Measurements from ENCODE around the gene AIF1. TPM values are rescaled to one million over a fixed set of nuclear protein-coding genes. Genes with fewer than 3 reads are reported as not detected.

The AIF1 gene
- 10 to 100 TPM in 11 of 12 donors, not detected in 1; 12.8 to 39.9 (median 18.8) TPM for polyA plus RNA-seq (ENCODE audit: insufficient read length in 12 of 12)
- long read RNA-seq, donor 1, transcript AIF1-203 (6 exons, 711 nt): major isoform, 23 of 60 reads
- long read RNA-seq, donor 1, transcript AIF1-202 (3 exons, 524 nt): minor isoform, 8 of 60 reads
- long read RNA-seq, donor 1, partial matches to known transcripts: 27 of 60 reads
- long read RNA-seq, donor 1, other reads (novel, unspliced or antisense): 0 of 60 reads
- long read RNA-seq, donor 2, transcript AIF1-203 (6 exons, 711 nt): major isoform, 11 of 24 reads
- long read RNA-seq, donor 2, partial matches to known transcripts: 7 of 24 reads
- long read RNA-seq, donor 2, other reads (novel, unspliced or antisense): 0 of 24 reads
- long read RNA-seq, donor 3, partial matches to known transcripts: 5 of 10 reads
- long read RNA-seq, donor 3, other reads (novel, unspliced or antisense): 0 of 10 reads
- long read RNA-seq, donor 4, transcript AIF1-203 (6 exons, 711 nt): major isoform, 6 of 8 reads
- long read RNA-seq, donor 4, partial matches to known transcripts: 0 of 8 reads
- long read RNA-seq, donor 4, other reads (novel, unspliced or antisense): 0 of 8 reads
- long read RNA-seq, donor 5, transcript AIF1-203 (6 exons, 711 nt): major isoform, 23 of 29 reads
- long read RNA-seq, donor 5, partial matches to known transcripts: 5 of 29 reads
- long read RNA-seq, donor 5, other reads (novel, unspliced or antisense): 0 of 29 reads
- long read RNA-seq, donor 6, partial matches to known transcripts: 0 of 5 reads
- long read RNA-seq, donor 6, other reads (novel, unspliced or antisense): 0 of 5 reads
- long read RNA-seq, donor 7, transcript AIF1-203 (6 exons, 711 nt): major isoform, 6 of 14 reads
- long read RNA-seq, donor 7, partial matches to known transcripts: 7 of 14 reads
- long read RNA-seq, donor 7, other reads (novel, unspliced or antisense): 0 of 14 reads
- long read RNA-seq, donor 8, transcript AIF1-203 (6 exons, 711 nt): major isoform, 13 of 23 reads
- long read RNA-seq, donor 8, partial matches to known transcripts: 5 of 23 reads
- long read RNA-seq, donor 8, other reads (novel, unspliced or antisense): 0 of 23 reads
- long read RNA-seq, donor 9, transcript AIF1-203 (6 exons, 711 nt): major isoform, 11 of 33 reads
- long read RNA-seq, donor 9, partial matches to known transcripts: 14 of 33 reads
- long read RNA-seq, donor 9, other reads (novel, unspliced or antisense): 0 of 33 reads
- long read RNA-seq, donor 10, transcript AIF1-203 (6 exons, 711 nt): major isoform, 14 of 29 reads
- long read RNA-seq, donor 10, partial matches to known transcripts: 10 of 29 reads
- long read RNA-seq, donor 10, other reads (novel, unspliced or antisense): 0 of 29 reads
- long read RNA-seq, donor 11, transcript AIF1-203 (6 exons, 711 nt): major isoform, 25 of 41 reads
- long read RNA-seq, donor 11, partial matches to known transcripts: 12 of 41 reads
- long read RNA-seq, donor 11, other reads (novel, unspliced or antisense): 0 of 41 reads

DNA sequence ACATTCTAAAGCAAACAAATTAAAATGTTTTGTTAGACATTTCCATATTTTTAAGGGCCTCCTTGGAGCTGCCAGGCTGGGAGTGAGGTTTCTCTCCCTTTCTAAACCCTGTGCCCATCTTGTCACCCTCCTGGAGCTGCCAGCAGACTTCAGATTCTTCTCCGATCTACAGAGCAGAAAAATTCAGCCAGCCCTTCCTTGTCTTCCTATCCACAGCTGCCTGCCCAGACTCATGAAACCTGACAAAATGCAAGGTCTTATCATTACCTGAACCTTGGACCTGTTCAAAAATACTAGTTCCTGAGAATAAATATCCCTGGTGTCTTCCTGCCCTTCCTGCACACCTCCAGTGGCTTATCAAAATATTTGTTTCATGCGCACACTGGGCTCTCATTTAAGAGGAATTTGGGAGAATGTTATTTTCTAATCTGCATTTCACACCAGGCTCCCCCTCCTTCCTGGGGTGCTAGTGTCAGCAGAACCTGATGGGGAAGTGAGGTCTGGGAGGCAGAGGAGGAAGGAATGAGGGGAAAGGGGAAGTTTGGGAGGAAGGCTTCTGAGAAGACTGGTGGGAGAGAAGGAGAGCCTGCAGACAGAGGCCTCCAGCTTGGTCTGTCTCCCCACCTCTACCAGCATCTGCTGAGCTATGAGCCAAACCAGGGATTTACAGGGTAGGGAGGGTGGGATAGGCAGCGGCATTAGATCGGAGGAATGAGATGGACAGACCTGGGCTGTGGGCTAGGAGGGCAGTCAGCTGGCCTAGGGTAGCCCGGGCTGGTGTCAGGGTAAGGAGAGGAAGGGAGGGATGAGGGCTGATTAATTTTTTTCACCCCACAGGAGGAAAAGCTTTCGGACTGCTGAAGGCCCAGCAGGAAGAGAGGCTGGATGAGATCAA lies at the start of gene AIF1:
AIF1 (plus strand) TSS at position 551 of the 895 bp plus-strand sequence; CDS start at position 647, 96 bp downstream.
- no peak for DNase-seq

DNA sequence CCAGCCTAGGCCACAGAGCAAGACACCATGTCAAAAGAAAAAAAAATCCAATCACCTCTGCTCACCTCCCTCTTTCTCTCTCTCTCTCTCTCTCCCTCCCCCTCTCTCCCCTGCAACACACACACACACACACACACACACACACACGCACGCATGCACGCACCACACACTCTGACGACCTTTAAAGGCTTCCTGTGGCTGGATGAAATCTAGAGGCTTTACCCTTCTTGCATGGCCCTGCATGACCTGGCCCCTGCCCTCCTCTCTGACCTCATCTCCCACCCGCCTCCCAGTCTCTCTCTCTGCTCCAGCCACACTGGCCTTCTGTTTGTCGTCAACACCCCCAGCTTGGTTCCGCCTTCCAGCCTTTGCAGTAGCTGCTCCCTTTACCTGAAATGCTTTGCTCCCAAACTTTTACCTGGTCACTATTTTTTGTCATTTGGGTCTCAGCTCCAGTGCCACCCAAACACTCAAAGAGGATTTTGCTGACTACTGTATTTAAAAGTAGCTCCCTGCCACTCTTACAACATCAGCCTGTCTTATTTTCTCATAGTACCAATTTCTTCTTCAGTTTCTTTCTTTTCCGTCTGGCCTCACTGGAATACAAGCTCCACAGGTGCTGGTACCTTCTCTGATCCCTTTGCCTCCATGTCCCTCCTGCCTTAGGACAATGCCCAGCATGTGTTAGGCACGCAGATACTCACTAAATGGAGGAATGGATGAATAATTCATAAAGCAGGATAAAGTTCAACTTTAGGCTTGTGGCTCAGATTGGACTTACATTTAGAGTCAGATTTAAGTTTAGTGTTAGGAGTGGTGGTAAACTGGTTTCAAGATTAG lies 47.3 kb upstream of the AIF1 start:
- DNase-seq: no peak

DNA sequence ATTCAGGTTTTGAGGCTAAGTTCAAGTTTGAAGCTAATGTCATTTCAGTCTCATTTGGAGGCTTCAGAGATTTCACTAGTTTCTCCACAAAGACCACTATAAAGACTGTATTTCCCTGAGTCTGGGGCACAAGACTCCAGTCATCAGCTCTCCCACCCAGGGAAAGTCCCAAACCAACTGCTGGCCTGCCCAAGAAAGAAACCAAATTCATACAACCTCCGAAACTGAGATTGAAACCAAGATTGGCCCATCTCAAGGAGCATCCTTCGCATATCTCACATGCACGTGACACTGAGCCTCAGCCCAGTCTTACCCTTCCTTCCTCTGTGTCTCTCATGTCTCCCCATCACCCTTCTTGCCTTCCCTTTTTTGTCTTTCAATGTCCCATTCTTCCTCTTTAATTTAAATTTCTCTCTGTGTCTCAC lies 46.5 kb upstream of the AIF1 start:
- no peak for DNase-seq

DNA sequence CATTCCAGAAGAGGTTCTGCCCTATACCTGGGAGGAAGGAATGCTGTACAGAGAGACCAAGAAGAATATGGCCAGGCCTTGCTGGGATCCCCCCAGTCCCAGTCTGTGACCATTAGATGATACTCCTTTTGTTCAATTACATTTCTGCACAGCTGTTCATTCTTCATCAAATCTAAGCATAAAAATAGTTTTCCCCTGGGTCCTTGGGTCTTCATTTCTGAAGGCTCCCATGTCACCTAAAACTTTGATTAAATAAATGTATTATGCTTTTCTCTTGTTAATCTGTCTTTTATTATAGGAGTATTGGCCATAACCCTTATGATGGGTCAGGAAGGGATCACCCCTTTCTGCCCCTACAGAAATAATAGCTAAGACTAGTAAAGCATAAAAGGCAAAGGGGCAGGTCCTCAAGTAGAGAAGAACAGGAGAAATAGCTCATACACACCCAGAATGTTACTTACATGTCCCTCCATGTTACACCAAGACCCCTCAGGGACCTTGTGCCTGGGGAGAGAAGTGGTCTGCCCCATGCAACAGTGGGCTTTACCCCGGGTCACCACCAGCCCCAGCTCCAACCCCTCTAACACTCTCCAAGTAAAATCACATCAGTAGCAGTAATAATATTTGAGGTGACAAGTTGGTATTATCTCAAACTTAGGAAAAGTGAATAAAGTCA lies 45.0 kb upstream of the AIF1 start:
- DNase-seq: no peak

DNA sequence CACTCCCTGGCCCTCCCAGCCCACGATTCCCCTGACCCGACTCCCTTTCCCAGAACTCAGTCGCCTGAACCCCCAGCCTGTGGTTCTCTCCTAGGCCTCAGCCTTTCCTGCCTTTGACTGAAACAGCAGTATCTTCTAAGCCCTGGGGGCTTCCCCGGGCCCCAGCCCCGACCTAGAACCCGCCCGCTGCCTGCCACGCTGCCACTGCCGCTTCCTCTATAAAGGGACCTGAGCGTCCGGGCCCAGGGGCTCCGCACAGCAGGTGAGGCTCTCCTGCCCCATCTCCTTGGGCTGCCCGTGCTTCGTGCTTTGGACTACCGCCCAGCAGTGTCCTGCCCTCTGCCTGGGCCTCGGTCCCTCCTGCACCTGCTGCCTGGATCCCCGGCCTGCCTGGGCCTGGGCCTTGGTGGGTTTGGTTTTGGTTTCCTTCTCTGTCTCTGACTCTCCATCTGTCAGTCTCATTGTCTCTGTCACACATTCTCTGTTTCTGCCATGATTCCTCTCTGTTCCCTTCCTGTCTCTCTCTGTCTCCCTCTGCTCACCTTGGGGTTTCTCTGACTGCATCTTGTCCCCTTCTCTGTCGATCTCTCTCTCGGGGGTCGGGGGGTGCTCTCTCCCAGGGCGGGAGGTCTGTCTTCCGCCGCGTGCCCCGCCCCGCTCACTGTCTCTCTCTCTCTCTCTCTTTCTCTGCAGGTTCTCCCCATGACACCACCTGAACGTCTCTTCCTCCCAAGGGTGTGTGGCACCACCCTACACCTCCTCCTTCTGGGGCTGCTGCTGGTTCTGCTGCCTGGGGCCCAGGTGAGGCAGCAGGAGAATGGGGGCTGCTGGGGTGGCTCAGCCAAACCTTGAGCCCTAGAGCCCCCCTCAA lies 42.8 kb upstream of the AIF1 start, which contains the start of gene LTA:
LTA (plus strand) TSS at position 249 of the 871 bp plus-strand sequence; CDS start at position 703, 454 bp downstream.
- DNase-seq: no peak

DNA sequence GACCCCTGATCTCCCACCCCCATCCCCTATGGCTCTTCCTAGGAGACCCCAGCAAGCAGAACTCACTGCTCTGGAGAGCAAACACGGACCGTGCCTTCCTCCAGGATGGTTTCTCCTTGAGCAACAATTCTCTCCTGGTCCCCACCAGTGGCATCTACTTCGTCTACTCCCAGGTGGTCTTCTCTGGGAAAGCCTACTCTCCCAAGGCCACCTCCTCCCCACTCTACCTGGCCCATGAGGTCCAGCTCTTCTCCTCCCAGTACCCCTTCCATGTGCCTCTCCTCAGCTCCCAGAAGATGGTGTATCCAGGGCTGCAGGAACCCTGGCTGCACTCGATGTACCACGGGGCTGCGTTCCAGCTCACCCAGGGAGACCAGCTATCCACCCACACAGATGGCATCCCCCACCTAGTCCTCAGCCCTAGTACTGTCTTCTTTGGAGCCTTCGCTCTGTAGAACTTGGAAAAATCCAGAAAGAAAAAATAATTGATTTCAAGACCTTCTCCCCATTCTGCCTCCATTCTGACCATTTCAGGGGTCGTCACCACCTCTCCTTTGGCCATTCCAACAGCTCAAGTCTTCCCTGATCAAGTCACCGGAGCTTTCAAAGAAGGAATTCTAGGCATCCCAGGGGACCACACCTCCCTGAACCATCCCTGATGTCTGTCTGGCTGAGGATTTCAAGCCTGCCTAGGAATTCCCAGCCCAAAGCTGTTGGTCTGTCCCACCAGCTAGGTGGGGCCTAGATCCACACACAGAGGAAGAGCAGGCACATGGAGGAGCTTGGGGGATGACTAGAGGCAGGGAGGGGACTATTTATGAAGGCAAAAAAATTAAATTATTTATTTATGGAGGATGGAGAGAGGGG lies 41.6 kb upstream of the AIF1 start:
- no peak for DNase-seq

DNA sequence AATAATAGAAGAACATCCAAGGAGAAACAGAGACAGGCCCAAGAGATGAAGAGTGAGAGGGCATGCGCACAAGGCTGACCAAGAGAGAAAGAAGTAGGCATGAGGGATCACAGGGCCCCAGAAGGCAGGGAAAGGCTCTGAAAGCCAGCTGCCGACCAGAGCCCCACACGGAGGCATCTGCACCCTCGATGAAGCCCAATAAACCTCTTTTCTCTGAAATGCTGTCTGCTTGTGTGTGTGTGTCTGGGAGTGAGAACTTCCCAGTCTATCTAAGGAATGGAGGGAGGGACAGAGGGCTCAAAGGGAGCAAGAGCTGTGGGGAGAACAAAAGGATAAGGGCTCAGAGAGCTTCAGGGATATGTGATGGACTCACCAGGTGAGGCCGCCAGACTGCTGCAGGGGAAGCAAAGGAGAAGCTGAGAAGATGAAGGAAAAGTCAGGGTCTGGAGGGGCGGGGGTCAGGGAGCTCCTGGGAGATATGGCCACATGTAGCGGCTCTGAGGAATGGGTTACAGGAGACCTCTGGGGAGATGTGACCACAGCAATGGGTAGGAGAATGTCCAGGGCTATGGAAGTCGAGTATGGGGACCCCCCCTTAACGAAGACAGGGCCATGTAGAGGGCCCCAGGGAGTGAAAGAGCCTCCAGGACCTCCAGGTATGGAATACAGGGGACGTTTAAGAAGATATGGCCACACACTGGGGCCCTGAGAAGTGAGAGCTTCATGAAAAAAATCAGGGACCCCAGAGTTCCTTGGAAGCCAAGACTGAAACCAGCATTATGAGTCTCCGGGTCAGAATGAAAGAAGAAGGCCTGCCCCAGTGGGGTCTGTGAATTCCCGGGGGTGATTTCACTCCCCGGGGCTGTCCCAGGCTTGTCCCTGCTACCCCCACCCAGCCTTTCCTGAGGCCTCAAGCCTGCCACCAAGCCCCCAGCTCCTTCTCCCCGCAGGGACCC lies 40.6 kb upstream of the AIF1 start:
- DNase-seq: no peak

DNA sequence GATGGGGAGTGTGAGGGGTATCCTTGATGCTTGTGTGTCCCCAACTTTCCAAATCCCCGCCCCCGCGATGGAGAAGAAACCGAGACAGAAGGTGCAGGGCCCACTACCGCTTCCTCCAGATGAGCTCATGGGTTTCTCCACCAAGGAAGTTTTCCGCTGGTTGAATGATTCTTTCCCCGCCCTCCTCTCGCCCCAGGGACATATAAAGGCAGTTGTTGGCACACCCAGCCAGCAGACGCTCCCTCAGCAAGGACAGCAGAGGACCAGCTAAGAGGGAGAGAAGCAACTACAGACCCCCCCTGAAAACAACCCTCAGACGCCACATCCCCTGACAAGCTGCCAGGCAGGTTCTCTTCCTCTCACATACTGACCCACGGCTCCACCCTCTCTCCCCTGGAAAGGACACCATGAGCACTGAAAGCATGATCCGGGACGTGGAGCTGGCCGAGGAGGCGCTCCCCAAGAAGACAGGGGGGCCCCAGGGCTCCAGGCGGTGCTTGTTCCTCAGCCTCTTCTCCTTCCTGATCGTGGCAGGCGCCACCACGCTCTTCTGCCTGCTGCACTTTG lies 39.6 kb upstream of the AIF1 start, which contains the start of gene TNF:
TNF (plus strand) TSS at position 231 of the 567 bp plus-strand sequence; CDS start at position 408, 177 bp downstream.
- DNase-seq: peak; percentile 32

DNA sequence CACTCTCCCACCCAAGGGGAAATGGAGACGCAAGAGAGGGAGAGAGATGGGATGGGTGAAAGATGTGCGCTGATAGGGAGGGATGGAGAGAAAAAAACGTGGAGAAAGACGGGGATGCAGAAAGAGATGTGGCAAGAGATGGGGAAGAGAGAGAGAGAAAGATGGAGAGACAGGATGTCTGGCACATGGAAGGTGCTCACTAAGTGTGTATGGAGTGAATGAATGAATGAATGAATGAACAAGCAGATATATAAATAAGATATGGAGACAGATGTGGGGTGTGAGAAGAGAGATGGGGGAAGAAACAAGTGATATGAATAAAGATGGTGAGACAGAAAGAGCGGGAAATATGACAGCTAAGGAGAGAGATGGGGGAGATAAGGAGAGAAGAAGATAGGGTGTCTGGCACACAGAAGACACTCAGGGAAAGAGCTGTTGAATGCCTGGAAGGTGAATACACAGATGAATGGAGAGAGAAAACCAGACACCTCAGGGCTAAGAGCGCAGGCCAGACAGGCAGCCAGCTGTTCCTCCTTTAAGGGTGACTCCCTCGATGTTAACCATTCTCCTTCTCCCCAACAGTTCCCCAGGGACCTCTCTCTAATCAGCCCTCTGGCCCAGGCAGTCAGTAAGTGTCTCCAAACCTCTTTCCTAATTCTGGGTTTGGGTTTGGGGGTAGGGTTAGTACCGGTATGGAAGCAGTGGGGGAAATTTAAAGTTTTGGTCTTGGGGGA lies 38.9 kb upstream of the AIF1 start:
- DNase-seq: no peak

DNA sequence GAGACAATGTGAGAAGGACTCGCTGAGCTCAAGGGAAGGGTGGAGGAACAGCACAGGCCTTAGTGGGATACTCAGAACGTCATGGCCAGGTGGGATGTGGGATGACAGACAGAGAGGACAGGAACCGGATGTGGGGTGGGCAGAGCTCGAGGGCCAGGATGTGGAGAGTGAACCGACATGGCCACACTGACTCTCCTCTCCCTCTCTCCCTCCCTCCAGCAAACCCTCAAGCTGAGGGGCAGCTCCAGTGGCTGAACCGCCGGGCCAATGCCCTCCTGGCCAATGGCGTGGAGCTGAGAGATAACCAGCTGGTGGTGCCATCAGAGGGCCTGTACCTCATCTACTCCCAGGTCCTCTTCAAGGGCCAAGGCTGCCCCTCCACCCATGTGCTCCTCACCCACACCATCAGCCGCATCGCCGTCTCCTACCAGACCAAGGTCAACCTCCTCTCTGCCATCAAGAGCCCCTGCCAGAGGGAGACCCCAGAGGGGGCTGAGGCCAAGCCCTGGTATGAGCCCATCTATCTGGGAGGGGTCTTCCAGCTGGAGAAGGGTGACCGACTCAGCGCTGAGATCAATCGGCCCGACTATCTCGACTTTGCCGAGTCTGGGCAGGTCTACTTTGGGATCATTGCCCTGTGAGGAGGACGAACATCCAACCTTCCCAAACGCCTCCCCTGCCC lies 38.0 kb upstream of the AIF1 start:
- no peak for DNase-seq

DNA sequence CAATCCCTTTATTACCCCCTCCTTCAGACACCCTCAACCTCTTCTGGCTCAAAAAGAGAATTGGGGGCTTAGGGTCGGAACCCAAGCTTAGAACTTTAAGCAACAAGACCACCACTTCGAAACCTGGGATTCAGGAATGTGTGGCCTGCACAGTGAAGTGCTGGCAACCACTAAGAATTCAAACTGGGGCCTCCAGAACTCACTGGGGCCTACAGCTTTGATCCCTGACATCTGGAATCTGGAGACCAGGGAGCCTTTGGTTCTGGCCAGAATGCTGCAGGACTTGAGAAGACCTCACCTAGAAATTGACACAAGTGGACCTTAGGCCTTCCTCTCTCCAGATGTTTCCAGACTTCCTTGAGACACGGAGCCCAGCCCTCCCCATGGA lies 37.5 kb upstream of the AIF1 start:
- DNase-seq: no peak

DNA sequence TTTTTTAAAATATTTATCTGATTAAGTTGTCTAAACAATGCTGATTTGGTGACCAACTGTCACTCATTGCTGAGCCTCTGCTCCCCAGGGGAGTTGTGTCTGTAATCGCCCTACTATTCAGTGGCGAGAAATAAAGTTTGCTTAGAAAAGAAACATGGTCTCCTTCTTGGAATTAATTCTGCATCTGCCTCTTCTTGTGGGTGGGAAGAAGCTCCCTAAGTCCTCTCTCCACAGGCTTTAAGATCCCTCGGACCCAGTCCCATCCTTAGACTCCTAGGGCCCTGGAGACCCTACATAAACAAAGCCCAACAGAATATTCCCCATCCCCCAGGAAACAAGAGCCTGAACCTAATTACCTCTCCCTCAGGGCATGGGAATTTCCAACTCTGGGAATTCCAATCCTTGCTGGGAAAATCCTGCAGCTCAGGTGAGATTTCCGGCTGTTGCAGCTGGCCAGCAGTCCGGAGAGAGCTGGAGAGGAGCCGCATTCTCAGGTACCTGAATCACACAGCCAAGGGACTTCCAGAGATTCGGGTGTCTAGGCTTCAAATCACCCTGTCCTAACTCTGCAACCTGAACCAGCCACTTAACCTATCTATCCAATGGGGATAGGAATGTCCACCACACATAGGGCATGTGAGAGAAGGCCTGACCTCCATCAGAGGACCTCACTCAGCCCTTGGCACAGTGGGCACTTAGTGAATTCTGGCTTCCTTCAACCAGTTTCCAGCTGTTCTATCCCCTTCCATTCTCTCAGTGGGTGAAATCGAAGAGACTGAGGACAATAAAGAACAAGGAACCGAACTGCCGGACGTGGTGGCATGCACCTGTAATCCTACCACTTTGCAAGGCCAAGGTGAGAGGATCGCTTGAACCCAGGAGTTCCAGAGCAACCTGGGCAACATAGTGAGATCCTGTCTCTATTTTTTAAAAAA lies 36.6 kb upstream of the AIF1 start:
- DNase-seq: no peak
